Vagina (tissue), 2 donors: ENCODE results near the gene INTS1.

ENCODE experiments used
- CTCF ChIP-seq, 3 experiments: fragments of 450-650 bp in 2 of 3; fragments of 200-600 bp in 1 of 3; sonication (generic) in 1 of 3; IDR thresholded peaks; one replicate each; pipeline ENCODE4 v1.5.1; 2017 to 2019; ENCODE audit warnings: antibody characterized with exemption in 3 of 3, mild to moderate bottlenecking in 2 of 3, moderate library complexity in 2 of 3
- POLR2A ChIP-seq, 2 donors: fragments of 450-650 bp; IDR thresholded peaks; one replicate each; pipeline ENCODE4 v1.6.1; 2017; ENCODE audit warnings: antibody characterized with exemption in 2 of 2, mild to moderate bottlenecking in 2 of 2, moderate library complexity in 2 of 2
- POLR2AphosphoS5 ChIP-seq, 2 donors: sonication (generic); formaldehyde crosslinking; IDR thresholded peaks; one replicate each; pipeline ENCODE4 v1.9.0; 2017; ENCODE audit warnings: antibody characterized with exemption in 2 of 2, mild to moderate bottlenecking in 2 of 2, low read depth in 1 of 2; ENCODE audit not compliant: insufficient read depth in 1 of 2

- no peak for TF ChIP-seq CTCF (IDR thresholded peaks at IDR 0.05)
- TF ChIP-seq POLR2A (IDR thresholded peaks at IDR 0.05), result no peak
- no peak for TF ChIP-seq POLR2AphosphoS5 (IDR thresholded peaks at IDR 0.05; ENCODE audit: insufficient read depth in 1 of 2, low read depth in 1 of 2)
These were observed 29.5 kb upstream of the INTS1 start for GRCh38 chr7:1533547-1534329.
